DMS79 (cell line): ENCODE data around the gene MORN5.

Source experiments
- DNase-seq: peaks from one replicate; lab custom pipeline; 2025; lab: John Stamatoyannopoulos, UW

The MORN5 gene

GRCh38 chr9:122216138-122216797 lies 56.6 kb downstream of the MORN5 start:
- DNase-seq = no peak

GRCh38 chr9:122216798-122217418 lies 57.2 kb downstream of the MORN5 start:
- no peak for DNase-seq

GRCh38 chr9:122217640-122218039 lies 57.9 kb downstream of the MORN5 start:
- DNase-seq = no peak

- no peak for DNase-seq
Observed at GRCh38 chr9:122218071-122218934, 58.6 kb downstream of the MORN5 start.

GRCh38 chr9:122218935-122219855 lies 59.5 kb downstream of the MORN5 start:
- no peak for DNase-seq

GRCh38 chr9:122219856-122220672 lies 60.4 kb downstream of the MORN5 start:
- no peak for DNase-seq

GRCh38 chr9:122220673-122221182 lies 61.0 kb downstream of the MORN5 start:
- no peak for DNase-seq

GRCh38 chr9:122221183-122221811 lies 61.6 kb downstream of the MORN5 start:
- no peak for DNase-seq

GRCh38 chr9:122222791-122223190 lies 63.1 kb downstream of the MORN5 start:
- DNase-seq = no peak

GRCh38 chr9:122223435-122223834 lies 63.7 kb downstream of the MORN5 start:
- no peak for DNase-seq

- DNase-seq = no peak
Observed at GRCh38 chr9:122225312-122226141, 65.8 kb downstream of the MORN5 start.

GRCh38 chr9:122226142-122226757 lies 66.5 kb downstream of the MORN5 start:
- no peak for DNase-seq

GRCh38 chr9:122226758-122227574 lies 67.3 kb downstream of the MORN5 start:
- DNase-seq = no peak

- DNase-seq = peak; percentile 22
Observed at GRCh38 chr9:122227575-122227900, 67.8 kb downstream of the MORN5 start.

- no peak for DNase-seq
Observed at GRCh38 chr9:122228191-122228567, 68.5 kb downstream of the MORN5 start.

- peak; percentile 28 for DNase-seq
Observed at GRCh38 chr9:122228568-122229484, 69.1 kb downstream of the MORN5 start, which contains the start of gene LHX6. TSS of gene LHX6 (minus strand) at chr9:122228957. CDS start at chr9:122228740, 217 bp downstream.

GRCh38 chr9:122229485-122229837 lies 69.8 kb downstream of the MORN5 start:
- no peak for DNase-seq
